GM12801 (cell line): ENCODE results near the gene CEP192.

Source experiments
- TF ChIP-seq, protein P1 (sequence below): IDR thresholded peaks from one replicate; pipeline ENCODE4 v1.5.1; 2011; ENCODE audit warnings: control low read depth; ENCODE audit not compliant: insufficient read length; ENCODE audit errors: extremely low read depth

The CEP192 gene

DNA sequence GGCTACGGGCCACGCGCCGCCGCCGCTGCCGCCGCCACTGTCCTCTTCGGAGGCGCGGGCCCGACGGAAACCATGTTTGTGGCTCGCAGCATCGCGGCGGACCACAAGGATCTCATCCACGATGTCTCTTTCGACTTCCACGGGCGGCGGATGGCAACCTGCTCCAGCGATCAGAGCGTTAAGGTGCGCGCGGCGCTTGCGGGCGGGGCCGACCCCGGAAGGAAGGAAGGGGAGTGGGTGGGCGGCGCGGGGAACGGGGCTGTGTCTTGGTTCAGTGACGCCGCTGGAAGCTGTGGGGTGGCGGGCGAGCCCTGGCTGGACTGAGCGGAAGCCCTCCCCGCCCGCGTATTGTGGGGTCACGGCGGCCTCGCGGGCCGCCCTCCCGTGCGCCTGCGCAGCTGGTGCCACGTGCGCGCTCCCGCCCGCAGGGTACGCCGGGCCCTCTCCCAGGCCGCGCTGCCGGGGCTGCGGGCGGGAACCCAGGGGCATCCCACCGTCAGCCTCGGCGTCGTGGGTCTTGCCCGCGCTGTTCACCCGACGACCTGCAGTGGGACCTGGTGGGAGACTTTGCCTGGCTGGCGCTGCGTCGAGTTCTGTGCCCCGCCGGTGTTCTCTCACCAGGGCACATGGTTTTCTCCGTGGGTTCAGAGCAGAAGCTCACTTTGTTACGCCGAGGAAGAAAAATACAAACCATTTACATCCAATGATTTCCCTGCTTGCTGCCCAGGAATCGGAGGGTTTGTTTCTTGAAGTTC, 42.9 kb upstream of the CEP192 start:
- TF ChIP-seq, protein P1, sequence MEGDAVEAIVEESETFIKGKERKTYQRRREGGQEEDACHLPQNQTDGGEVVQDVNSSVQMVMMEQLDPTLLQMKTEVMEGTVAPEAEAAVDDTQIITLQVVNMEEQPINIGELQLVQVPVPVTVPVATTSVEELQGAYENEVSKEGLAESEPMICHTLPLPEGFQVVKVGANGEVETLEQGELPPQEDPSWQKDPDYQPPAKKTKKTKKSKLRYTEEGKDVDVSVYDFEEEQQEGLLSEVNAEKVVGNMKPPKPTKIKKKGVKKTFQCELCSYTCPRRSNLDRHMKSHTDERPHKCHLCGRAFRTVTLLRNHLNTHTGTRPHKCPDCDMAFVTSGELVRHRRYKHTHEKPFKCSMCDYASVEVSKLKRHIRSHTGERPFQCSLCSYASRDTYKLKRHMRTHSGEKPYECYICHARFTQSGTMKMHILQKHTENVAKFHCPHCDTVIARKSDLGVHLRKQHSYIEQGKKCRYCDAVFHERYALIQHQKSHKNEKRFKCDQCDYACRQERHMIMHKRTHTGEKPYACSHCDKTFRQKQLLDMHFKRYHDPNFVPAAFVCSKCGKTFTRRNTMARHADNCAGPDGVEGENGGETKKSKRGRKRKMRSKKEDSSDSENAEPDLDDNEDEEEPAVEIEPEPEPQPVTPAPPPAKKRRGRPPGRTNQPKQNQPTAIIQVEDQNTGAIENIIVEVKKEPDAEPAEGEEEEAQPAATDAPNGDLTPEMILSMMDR = no peak

DNA sequence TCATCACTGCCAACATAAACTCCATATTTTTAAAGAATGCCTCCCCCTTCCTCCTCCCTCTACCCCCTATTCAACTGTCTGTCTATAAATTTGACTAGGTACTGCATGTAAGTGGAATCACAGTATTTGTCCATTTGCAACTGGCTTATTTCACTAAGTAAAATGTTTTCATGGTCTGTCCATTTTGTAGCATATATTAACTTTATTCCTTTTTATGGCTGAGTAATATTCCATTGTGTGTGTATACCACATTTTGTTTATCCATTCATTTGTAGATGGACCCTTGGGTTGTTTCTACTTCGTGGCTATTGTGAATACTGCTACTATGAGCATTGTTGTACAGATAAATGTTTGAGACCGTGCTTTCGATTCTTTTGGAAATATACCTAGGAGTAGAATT, 32.7 kb upstream of the CEP192 start:
- TF ChIP-seq, protein P1 = no peak

DNA sequence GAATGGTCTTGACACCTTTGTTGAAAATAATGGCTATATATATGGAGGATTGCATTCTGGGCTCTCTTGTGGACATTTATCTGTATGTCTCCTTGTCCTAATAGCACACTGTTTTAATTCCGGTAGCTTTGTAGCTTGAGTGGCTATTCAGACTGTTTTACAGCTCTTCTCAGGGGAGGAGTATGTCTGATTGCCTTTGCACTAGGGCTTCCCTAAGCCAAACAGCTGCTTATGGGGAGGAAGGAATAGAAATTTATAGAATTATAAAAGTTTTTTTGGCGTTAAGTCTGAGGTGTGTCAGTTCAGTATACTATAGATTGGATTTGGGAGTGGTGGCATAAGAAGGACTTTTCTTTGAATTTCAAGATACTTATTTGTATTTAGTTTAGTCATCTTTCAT, 30.8 kb upstream of the CEP192 start:
- TF ChIP-seq, protein P1 = no peak

DNA sequence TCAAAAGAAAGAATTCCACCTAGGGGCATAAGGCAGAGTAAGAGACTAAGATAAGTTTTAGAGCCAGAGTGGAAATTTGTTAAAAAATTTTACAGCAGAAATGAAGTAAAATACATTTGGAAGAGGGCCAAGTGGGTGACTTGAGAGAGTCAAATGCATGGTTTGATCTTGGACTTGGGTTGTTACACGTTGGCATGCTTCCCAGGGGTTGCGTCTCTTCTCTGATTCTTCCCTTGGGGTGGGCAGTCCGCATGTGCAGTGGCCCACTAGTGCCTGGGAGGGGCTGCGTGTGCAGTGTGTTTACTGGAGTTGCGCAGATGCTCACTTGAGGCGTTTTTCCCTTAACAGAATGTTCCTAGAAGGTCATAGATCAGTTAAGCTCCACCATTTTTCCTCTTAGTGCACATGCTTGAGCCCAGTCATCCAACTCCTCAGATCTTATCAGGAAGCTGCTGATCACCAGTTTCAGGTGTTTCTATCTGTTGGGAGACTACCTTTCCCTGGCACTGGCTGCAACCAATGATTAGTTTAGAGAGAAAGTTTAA, 30.2 kb upstream of the CEP192 start:
- TF ChIP-seq, protein P1 = no peak

DNA sequence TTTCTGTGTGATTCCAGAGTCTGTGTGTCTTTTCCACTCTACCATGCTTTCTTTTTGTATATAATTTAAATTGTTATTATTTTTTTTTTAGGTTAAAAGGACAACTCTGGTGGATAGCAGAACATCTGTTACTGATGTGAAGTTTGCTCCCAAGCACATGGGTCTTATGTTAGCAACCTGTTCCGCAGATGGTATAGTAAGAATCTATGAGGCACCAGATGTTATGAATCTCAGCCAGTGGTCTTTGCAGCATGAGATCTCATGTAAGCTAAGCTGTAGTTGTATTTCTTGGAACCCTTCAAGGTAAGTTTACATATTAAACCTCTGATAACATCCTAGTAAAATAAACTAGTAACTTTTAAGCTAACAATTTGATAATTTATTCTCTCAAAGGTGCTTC, 28.1 kb upstream of the CEP192 start:
- TF ChIP-seq, protein P1 = no peak

DNA sequence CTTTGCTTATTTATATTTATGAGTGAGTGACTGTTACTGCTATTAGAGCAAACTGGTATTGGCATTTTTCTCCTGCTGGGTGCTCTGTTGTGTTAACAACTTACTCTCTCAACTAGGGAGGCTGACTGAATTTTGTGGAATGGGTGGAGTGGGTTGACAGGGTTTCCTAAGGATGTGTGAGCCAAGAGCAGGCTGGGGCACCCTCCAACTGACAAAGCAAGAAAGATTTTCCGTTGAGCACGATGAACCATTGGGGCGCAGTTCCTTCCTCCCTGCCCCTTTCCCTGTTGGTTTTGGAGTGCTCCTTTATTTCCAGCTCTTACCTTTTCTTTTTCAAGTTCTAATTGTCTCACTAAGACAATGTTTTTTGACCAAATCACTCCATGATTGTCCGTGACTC, 23.0 kb upstream of the CEP192 start:
- TF ChIP-seq, protein P1 = no peak

DNA sequence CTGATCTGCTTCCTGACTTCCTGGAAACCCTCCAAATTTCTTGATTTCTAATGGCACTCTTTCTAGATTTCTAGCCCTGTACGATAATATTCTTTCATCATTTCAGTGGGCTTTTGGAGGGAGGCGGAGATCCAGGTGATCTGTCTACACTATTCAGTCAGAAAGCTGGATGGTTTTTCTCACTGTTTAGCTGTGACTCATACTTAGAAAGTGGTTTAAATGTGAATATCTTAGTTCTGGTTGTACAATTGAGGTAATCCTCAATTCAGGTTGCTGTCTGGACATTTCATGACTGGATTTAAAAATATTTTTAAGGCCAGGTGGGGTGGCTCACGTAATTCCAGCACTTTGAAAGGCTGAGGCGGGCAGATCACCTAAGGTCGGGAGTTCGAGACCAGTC, 22.5 kb upstream of the CEP192 start:
- TF ChIP-seq, protein P1 = no peak
